Umbilical cord (tissue), 2 donors: ENCODE results near the gene TMEM117. TPM values are rescaled to one million over a fixed set of nuclear protein-coding genes. Genes with fewer than 3 reads are reported as not detected.
"Not testable (repeated sequence)": the region's sequence is repeated elsewhere in the genome, so short reads cannot be mapped to it uniquely, and the experiment has no call there.

Experiments used
- DNase-seq: peaks from one replicate; pipeline ENCODE4 v3.0.0-alpha.2; 2015; ENCODE audit warnings: low spot score
- total RNA-seq: library from RNA; depleted of rRNA; stranded (reverse); fragments of >200 nt; gene quantifications from one replicate; pipeline ENCODE4 v1.2.3, GENCODE V29; 2014; ENCODE audit warnings: low replicate concordance; ENCODE audit not compliant: insufficient read depth

TMEM117 gene
- total RNA-seq, 1 donor from 2014 or later = 18.3 TPM

DNA sequence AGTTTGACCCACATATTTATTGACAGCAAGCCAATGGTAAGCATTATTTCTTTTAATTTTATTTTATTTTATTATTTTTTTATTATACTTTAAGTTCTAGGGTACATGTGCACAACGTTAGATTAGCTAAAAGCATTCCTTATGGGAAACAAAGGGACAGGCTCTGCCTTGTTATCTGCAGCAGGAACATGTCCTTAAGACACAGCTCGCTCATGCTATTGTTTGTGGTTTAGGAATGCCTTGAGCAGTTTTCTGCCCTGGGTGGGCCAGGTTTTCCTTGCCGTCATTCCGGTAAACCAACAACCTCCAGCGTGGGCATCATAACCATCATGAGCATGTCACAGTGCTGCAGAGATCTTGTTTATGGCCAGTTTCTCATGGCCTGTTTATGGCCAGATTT is 370.2 kb downstream of the TMEM117 start:
- DNase-seq = no peak

DNA sequence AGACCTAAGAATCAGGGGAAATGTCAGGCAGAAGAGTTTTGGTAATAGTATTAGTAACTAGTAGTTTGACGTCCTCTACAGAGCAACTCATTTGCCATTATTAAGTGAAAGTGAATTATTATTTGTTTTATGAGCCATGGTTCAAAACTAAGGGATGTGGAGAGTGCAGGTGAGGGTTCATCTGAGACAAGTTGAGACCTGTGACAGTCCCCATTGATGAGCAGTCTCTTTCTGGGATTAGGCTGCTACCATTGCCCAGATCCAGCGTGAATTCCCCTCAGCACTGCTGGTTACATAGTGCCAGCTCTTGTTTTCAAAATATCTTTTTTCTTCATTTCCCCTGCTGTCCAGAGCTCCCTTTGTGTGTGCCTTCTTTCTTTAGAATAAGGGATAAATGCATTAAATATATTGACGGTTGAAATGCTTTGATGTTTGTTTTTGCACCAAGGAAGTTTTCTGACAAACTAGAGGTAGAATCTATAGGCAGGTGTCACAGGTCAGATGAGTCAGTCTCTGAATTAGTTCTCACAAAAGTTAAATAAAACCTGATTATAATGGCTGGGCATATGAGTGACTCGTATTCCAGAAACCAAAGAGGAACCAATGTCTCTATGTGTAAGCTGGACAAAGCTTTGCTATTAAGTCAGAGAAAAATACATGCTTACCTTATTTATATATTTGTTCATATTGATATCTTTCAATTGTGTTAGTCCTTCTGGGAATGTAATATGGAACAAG is 381.4 kb downstream of the TMEM117 start:
- no peak for DNase-seq

DNA sequence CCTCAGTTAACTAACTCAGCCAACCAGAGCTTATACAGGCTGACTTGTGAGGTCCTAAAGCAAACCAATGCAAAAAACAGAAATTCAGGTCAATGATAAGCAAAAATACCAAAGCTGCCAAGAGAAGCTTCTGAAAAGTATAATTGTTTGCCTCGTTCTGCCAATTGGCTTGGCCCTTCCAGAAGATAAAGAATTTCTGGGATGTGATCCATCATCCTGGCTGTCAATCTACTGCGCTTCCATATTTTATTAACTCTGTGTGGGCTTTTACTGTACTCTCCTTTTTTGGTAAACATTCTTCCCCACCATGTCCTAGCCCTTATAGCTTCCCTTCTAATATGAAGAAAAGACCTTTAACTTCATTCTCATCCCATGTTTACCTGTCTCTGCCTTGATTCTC is 387.9 kb downstream of the TMEM117 start:
- DNase-seq = no peak

DNA sequence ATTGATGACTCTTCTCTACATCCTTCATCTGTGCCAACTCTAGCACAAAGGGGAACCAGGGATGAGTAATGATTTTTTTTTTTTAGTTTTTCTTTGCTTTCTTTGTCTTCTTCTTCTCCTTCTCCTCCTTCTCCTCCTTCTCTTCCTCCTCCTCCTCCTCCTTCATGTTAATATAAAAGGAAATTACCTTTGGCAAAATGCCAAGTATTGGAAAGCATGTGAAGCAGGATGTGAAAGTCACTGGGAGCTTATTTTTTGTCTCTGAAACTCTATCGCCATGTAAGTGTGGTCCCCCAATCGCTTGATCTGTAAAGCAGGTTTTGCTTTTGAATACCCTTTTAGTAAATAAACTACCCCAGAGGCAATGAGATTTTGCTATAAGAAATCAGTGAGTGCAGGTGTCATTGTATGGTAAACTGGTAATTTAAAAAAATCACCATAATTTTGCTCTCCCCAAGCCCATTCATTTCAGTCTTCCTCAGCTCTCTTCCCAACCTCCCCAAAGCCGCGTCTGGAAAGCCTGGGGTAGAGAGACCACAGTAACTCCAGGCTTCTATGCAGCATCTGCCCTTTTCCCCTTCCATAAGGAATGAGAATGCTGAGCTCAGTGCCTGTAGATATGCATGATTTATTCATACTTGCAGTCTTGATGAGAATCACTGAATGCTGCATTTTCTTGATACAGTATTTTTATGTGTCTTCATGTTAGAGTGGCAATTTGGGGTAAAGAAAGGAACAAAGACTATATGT is 388.7 kb downstream of the TMEM117 start:
- peak; percentile 6 for DNase-seq

DNA sequence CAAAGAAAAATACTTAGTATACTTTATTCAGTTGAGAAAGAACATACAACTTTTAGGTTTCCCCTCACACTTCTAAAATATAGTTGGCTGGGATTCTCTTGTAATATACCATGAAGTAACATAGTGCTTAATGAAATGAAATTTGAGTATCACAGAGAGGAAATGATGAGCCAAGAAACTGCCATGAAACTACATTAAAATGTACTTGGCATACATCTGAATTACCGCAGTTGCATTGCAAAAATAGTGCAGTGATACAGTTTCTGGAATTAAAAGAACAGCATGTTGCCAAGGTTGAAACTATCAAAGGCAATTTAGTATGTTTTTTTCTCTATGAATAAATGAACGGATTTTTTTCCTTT is 389.2 kb downstream of the TMEM117 start:
- peak; percentile 7 for DNase-seq

GRCh38 chr12:44227616-44228015 is 391.7 kb downstream of the TMEM117 start:
- DNase-seq = no peak

GRCh38 chr12:44229846-44230245 is 394.0 kb downstream of the TMEM117 start:
- no peak for DNase-seq

- no peak for DNase-seq
Observed at GRCh38 chr12:44235674-44236073, 399.8 kb downstream of the TMEM117 start.

- DNase-seq = no peak
Observed at GRCh38 chr12:44240186-44240585, 404.3 kb downstream of the TMEM117 start.

DNA sequence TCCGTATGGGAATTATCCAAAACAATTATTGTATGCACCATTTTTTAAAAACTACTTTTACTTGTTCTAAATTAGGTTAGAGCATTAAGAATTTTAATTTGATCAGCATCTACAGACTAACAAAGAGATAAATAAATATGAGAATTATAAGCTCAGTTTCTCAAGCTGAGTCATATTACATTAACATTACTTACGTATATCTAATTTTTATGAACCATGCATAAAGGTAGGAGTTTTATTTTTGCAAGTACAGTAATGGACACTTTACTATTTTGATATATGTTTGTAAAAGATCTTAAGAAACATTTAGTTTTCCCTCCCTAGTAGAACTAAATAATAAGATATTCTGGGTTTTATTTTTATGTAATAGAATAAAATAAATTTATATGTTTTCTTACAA is 410.1 kb downstream of the TMEM117 start:
- DNase-seq = no peak

DNA sequence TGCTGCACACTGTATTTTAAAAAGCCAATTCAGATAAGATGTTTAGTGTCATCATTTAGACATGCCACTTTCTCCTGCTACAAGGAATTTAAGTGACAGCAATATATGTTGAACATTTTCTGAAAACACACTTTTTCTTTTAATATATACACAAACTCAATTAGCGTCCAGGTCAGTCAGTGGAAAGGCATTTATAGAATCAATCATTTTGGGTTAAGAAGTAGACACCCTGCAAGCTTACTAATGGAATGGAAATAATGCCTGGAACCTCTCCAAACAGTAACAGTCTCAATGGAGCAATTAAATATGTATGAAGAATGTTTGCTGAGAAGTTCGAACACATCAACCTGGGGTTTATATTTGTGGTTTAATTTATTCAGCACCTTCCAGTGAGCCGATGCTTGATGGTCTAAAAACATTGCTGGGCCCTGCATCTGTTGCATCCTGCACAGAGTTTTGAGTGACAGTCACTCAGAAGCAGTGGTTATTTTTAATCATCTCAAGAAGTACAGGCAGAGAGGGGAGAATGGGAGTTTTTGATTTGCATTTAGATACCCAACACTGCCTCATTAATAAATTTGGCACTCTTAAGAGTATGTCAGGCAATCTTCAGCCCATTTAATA is 410.7 kb downstream of the TMEM117 start:
- no peak for DNase-seq

DNA sequence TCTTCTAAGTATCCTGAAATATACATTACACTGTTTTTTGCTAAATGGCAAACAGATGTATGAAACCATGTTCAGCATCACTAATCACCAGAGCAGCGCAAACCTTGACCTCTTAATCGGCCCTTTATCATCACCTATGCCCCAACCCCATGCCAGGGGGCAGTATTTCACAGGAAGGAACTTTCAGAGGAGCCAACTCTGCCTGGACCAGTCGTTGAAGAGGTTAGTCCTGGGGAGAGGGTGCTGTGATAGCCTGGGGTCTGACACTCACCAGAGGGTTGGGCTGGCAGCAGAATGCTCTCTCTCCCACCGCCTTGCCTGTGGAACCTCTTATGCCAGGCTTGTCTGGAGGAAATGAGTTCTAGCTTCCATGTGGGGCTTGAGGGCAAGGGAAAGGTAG is 411.7 kb downstream of the TMEM117 start:
- no peak for DNase-seq

DNA sequence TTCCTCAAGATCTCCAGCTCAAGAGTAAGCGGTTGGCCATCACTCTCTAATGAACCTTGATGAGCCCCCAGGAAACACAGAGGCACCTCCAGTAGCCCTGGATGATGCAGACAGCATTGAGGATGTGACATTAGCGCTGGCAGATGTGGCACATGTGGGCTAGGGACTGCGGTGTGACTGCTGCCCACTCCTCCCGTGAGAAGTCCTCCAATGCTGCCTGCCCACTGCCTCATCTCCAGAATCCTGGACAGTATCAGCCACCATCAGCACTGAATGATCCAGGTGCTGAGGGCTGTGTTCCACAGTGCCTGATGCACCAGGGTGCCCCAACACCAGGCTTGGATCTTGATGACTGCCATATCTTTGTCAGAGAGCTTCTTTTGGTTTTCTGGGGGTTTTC is 412.6 kb downstream of the TMEM117 start:
- DNase-seq = no peak

DNA sequence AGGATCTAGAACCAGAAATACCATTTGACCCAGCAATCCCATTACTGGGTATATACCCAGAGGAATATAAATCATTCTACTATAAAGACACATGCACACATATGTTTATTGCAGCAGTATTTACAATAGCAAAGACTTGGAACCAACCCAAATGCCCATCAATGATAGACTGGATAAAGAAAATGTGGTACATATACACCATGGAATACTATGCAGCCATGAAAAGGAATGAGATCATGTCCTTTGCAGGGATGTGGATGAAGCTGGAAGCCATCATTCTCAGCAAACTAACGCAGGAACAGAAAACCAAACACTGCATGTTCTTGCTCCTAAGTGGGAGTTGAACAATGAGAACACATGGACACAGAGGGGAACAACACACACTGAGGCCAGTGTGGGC is 414.6 kb downstream of the TMEM117 start:
- DNase-seq = not testable (repeated sequence)

- DNase-seq = no peak
Observed at GRCh38 chr12:44253338-44253856, 417.5 kb downstream of the TMEM117 start.

DNA sequence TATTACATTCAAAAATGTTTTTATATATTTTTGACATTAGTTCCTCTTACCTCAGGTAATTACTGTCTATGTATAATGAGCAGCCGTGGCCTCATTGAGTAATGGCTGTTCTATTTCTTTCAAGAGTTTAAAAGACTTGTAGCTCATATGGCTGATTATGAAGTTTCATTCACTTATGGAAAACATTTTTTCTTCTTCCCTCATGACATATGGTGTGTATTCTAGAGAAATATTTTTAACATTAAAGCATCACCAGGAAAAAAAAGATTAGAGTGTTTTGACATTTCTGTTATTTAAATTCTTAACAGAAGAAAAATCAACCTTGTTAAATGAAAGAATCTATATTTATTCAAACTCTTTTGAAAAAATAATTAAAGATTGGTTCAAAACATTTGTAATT is 422.4 kb downstream of the TMEM117 start:
- DNase-seq = no peak

GRCh38 chr12:44259890-44260289 is 424.0 kb downstream of the TMEM117 start:
- DNase-seq = no peak

GRCh38 chr12:44260581-44260980 is 424.7 kb downstream of the TMEM117 start:
- DNase-seq = no peak

- DNase-seq = no peak
Observed at GRCh38 chr12:44285321-44285960, 449.6 kb downstream of the TMEM117 start.

DNA sequence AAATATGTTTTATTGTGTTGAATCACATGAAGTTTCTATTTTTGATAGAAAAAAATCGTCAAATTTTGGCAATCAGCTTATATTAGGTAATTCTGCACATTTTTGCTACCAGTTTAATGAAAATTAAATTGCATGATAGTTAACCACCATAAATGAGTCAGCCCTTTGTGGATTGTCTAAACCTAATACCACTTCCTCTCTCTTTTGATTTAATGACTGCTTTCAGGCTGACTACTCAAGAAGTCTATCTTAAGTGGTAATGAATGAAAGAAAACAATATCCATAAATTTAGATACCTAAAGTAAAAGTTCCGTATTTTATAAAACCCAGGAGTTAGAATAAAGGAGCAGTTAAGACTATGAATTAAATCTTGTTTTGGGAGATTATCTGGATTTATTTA is 450.5 kb downstream of the TMEM117 start:
- DNase-seq = no peak

DNA sequence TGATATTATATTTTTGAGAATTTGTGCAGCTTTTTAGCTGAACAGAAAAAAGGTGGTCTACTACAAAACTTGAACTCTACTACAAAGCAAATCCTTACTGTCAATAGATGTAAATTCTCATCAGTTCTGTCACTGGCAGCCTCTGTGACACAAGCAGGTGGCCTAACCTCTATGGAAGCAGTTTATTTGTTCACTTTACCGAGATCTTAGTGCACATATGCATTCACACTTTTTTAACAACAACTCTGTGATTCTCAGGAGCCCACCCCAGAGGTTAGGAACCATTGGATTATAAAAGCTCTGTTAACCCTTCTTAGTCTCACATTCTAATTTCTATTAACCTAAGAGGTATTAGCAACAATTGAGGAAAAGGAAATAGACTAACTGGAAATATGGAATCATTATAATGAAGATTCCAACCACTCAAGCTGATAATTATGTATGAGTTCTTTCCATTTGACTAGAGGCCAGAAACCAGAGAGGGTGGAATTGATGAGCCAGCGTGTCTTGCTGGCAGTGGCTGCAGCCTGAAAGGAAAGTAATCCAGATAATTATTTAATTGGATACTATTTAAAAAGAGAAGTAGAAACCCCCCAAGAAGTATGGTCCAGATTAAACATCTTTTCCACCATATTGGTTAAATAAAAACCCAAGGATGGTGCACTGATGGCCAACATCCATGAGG is 451.1 kb downstream of the TMEM117 start:
- DNase-seq = no peak

DNA sequence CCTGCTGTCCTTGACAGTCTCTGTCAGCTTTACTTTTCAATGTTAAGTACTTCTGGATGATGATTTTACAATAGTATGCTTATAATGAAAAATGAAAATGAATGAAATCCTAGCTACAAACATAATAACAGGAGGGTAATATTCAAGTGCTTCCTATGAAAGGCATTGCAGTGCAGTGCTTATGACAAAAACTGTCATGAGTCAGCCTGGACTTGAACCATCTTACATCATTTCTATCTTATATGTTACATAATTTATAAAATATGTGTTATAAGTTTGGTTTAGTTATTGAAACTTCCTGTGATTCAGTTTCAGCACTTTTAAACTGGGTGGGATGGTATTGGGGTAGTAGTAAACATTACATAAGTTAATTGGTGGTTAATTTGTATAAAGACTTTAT is 451.7 kb downstream of the TMEM117 start:
- no peak for DNase-seq
